ENCODE measurements around the gene MRPL41.
A peak's percentile ranks its signal among the peaks of the same experiment; 100 is the strongest.

Gene MRPL41

GRCh38 chr9:137582286-137582860, 30.7 kb downstream of the MRPL41 start:
- TF ChIP-seq CTCF (IDR thresholded peaks at IDR 0.05; ENCODE audit: low read depth, low read length, missing control alignments): no peak
- H3K4me3 ChIP-seq (ENCODE audit: low read depth, low read length): no peak overlapping the region
- DNase-seq (ENCODE audit: low read depth): no peak

- DNase-seq (ENCODE audit: low read depth): no peak
- H3K4me3 ChIP-seq (ENCODE audit: low read depth, low read length): no peak overlapping the region
- TF ChIP-seq CTCF (IDR thresholded peaks at IDR 0.05; ENCODE audit: low read depth, low read length, missing control alignments): no peak
Measured at GRCh38 chr9:137583347-137583746, 31.7 kb downstream of the MRPL41 start.

GRCh38 chr9:137583957-137584356, 32.3 kb downstream of the MRPL41 start:
- no peak for DNase-seq (ENCODE audit: low read depth)

GRCh38 chr9:137586854-137587253, 35.2 kb downstream of the MRPL41 start:
- H3K4me3 ChIP-seq (ENCODE audit: low read depth, low read length): no peak overlapping the region
- no peak for TF ChIP-seq CTCF (IDR thresholded peaks at IDR 0.05; ENCODE audit: low read depth, low read length, missing control alignments)
- no peak for DNase-seq (ENCODE audit: low read depth)

More at GRCh38 chr9:137583957-137584356, 32.3 kb downstream of the MRPL41 start:
- no peak for TF ChIP-seq CTCF (IDR thresholded peaks at IDR 0.05; ENCODE audit: low read depth, low read length, missing control alignments)
- no peak overlapping the region for H3K4me3 ChIP-seq (ENCODE audit: low read depth, low read length)

GRCh38 chr9:137588311-137588710, 36.6 kb downstream of the MRPL41 start:
- TF ChIP-seq CTCF (IDR thresholded peaks at IDR 0.05; ENCODE audit: low read depth, low read length, missing control alignments): no peak
- H3K4me3 ChIP-seq (ENCODE audit: low read depth, low read length): no peak overlapping the region
- DNase-seq (ENCODE audit: low read depth): no peak

- TF ChIP-seq CTCF (IDR thresholded peaks at IDR 0.05; ENCODE audit: low read depth, low read length, missing control alignments): no peak
- DNase-seq (ENCODE audit: low read depth): no peak
- H3K4me3 ChIP-seq (ENCODE audit: low read depth, low read length): peak overlapping the region; percentile 94
Measured at GRCh38 chr9:137588891-137589290, 37.2 kb downstream of the MRPL41 start.

- DNase-seq (ENCODE audit: low read depth): no peak
- no peak for TF ChIP-seq CTCF (IDR thresholded peaks at IDR 0.05; ENCODE audit: low read depth, low read length, missing control alignments)
- H3K4me3 ChIP-seq (ENCODE audit: low read depth, low read length): peak overlapping the region; percentile 94
Measured at GRCh38 chr9:137589441-137590122, 37.9 kb downstream of the MRPL41 start.

Measured in GM12864 (cell line).